Fibroblast of skin of left biceps (primary cell): ENCODE measurements around the gene CLSTN3.

Source experiments
- DNase-seq, 2 experiments: peaks; one replicate each; pipeline ENCODE4 v3.0.0-alpha.2; 2013; ENCODE audit warnings: low read depth in 2 of 2

The CLSTN3 gene

GRCh38 chr12:7125632-7126227, 4.4 kb upstream of the CLSTN3 start:
- DNase-seq = no peak

DNA sequence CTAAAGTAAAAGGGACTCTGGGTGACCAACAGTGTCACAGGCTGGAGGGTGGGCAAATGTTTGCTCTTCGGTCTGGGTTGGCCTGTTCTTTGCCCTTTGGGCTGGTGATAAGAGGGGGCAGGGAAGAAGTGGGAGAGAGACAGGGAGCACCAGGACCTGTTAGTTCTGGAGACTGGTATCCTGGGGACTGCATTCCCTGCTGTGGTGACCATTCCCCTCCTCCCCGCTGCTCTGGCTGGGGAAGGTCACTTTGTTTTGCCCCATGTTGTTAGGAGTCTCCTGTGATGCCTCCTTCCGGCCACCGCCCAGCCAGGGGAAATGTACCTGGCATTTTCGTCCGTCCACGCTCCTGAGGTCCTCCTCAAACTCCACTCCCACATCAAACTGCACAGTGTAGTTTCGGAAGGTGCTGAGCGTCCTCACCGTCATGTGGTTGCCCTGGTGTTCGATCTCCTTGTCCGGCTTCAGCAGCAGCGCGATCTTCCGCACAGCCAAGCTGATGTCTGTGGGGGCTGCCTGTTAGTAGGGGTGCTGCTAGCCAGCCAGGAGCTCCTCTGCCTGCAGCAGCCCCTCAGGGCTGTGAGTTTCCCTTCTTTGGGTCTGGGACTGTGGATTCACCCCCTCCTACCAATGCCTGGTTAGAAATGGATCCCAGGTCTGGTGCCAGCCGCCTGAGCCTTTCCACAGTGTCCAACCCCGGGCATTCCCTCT, 2.1 kb upstream of the CLSTN3 start:
- DNase-seq = no peak

- DNase-seq = no peak
Measured at GRCh38 chr12:7128681-7129286, 1.4 kb upstream of the CLSTN3 start, which contains the start of gene RBP5. Gene RBP5 (minus strand): TSS chr12:7128889. CDS start chr12:7128775, 114 bp downstream.

- no peak for DNase-seq
Measured at GRCh38 chr12:7129287-7129871, 792 bp upstream of the CLSTN3 start.

DNA sequence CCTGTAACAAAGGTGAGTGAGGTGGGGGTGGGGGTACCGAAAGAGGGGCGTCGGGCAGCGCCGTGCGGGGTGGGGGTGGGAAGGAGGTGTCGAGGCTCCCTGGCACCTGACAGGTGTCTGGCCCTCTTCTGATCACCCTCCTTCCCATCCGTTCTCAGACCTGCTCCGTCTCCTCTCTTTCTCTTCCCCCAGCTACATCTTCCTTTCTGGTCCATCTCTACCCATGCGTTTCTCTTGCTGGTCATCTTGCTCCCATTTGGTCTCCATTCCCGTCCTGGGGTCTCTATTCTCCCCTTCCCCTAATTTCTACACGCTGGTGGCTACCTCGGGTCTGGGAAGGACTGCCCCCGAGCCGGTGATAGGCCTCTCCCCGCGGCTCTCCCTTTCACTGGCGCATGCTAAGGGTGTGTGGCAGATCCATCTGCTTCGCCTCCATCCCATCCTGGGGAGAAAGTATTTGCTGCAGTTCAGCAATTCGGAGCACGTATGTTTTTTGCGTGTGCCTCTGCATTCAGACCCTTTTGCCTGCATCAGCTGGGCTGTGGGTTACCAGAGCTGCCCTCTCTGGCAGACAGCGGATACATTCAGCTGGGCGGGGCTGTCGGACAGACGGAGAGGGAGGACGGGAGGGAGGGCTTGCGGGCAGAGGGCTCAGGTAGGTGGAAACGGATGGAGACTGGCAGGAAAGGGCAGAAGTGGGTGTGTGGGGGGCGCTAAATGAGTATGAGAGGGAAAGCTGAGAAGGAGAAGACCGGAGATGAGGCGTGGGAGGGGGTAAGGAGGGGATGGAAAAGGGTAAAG, 730 bp downstream of the CLSTN3 start:
- DNase-seq = no peak

- DNase-seq = no peak
Measured at GRCh38 chr12:7131502-7131866, 1.3 kb downstream of the CLSTN3 start.

GRCh38 chr12:7134396-7135166, 4.4 kb downstream of the CLSTN3 start:
- DNase-seq = no peak

DNA sequence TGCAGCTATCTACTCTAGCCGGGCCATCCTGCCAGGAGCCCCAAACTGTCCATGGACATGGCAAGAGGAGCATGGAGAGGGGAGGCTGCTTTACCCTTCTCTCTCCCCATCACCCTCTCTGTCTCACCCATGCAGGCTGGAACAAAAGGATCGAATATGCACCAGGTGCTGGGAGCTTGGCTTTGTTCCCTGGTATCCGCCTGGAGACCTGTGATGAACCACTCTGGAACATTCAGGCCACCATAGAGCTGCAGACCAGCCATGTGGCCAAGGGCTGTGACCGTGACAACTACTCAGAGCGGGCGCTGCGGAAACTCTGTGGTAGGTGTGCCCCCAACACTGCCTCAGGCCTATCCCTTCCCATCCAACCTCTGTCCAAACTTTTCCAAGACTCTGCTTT, 5.9 kb downstream of the CLSTN3 start:
- DNase-seq = no peak

GRCh38 chr12:7136676-7137075, 6.5 kb downstream of the CLSTN3 start:
- DNase-seq = no peak

GRCh38 chr12:7137908-7138307, 7.7 kb downstream of the CLSTN3 start:
- DNase-seq = no peak

- DNase-seq = no peak
Measured at GRCh38 chr12:7139200-7139599, 9.0 kb downstream of the CLSTN3 start.

GRCh38 chr12:7141351-7142005, 11.3 kb downstream of the CLSTN3 start:
- DNase-seq = no peak

DNA sequence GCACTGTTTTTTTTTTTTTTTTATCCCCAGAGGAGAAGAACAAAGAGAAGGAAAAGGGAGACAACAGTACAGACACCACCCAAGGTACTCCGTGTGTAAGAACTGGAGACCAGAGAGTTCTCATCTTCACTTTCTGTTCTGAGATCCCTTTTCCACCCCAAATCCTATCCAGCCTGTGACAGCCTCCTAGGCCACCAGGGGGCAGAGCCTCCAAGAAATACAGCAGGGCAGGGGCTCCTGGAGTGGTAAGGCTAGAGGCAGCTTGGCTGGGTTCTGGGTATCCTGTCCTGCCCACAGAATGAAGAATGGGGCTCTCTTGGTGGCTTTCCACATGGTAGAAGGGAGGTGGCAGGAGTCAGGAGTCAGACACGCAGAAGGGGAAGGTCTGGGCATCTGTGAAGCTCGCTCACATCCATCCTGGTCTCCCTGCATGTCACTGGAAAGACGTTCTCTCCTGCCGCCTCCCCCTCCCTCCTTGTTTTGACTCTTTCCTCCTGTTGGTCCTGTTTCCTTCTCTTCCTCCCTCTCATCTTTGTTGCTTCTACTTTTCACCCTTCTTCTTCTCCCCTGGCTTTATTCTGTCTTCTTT, 12.0 kb downstream of the CLSTN3 start:
- DNase-seq = no peak

- DNase-seq = no peak
Measured at GRCh38 chr12:7142809-7143465, 12.8 kb downstream of the CLSTN3 start.

DNA sequence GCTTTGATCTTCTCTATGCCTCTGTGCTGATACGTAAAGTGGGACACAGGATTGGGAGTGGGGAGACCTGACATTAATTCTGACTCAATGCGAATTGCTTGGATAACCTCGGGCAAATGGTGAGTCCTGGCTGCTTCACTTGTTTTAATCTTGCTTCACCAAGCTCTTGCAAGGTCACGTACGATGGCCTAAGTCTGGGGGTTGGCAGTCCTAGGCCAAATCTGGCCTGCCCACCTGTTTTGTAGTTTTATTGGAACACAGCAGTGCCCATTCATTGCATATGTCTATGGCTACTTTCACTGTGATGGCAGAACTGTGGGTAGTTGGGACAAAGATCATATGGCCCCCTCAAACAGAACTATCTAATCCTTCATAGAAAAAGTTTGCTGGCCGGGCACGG, 13.4 kb downstream of the CLSTN3 start:
- no peak for DNase-seq

DNA sequence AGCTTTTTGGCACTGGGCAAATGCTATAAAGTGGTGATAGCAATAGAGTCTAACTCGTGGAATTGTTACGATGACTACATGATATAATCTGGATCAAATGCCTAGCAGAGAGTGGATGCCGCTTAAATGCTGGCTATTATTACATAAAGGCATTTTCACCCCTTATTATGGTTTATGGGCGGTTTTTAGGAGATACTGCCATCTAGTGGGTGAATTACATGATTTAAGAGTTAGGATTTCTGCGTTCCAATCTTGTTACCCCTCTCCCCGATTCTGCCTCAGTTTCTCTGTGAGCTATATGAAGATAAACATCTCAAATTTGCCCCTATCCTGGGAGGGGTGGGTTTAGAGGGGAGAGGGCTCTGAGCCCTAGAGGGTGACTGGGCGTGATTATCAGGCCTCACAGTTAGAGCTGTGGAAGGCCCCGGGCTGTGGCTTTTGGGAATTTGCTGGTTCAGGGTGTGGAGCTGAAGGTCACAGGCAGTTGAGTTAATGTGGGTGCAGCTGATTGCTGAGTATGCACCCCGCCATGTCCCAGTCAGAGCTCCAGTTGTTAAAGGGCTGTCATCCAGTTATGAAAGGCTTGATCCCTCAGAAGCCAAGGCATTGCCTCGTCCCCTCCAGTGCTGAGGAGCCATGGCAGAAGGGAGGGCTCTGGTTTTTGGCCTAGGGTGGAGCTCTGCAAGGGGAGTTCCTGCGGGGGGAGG, 14.4 kb downstream of the CLSTN3 start:
- DNase-seq = no peak

DNA sequence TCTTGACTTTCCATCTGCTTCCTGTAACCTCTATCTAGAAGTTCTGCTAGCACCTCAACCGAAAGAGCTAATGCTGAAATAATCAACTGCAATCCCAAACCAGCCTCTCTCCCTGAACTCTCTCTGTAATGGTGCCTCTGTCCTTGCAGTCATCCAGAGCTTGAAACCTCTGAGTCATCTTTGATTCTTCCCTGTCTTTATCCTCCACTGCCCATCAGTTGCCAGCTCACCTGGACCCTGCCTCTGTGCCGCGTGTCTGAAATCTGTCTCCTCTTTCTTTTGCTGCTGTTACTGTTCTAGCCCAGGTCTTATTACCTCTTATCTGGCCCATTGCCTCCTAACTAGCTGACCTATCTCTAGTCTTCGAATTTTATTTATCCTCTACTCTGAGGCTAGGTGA, 15.5 kb downstream of the CLSTN3 start:
- DNase-seq = no peak

DNA sequence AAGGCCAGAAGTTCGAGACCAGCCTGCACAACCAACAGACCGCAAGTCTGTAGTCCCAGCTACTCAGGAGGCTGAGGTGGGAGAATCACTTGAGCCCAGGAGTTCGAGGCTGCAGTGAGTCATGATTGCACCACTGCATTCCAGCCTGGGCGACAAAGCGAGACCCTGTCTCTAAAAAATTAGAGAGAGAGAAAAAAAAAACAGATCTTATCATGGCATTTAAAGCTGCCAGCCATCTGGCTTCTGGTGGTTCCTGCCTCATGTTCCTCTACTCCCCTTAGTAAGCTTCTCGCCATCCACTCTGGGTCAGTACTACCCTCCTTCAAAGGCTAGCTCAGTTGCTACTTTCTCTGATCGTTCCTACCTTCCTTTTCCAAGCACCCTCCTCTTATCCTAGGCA, 16.1 kb downstream of the CLSTN3 start:
- no peak for DNase-seq

DNA sequence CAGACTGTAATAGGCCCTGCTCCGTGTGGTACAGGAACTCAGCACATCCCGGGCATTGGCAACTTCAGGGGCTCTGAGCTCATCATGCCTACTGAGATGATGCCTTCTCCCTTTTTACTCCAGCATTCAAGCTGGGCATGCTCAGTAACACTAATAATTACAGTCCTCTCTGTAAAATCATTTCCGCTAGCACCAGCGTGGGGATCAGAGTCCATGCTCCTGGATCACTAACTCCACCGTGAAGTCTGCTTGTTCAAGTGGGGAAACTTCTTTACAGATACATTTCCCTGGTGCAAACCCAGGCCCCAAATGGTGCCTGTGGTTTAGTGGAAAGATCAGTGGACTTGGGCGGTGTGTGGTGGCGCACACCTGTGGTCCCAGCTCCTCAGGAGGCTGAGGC, 16.7 kb downstream of the CLSTN3 start:
- no peak for DNase-seq
